Tibial nerve (tissue), 4 donors: ENCODE measurements around the gene GABRG3. TPM values are rescaled to one million over a fixed set of nuclear protein-coding genes. Genes with fewer than 3 reads are reported as not detected.

Source experiments
- DNase-seq, 2 donors: peaks; one replicate each; pipeline ENCODE4 v3.0.0-alpha.2; 2019; ENCODE audit warnings: low spot score in 2 of 2
- H3K27ac ChIP-seq, 4 donors: fragments of 200-600 bp; sonication (generic) in 3 of 4; one replicate each; pipeline ENCODE4 v1.5.1; 2017 to 2019; ENCODE audit warnings: mild to moderate bottlenecking in 1 of 4
- H3K27me3 ChIP-seq, 2 donors: fragments of 200-600 bp; sonication (generic) in 1 of 2; one replicate each; pipeline versions ENCODE4 v1.5.1 to v1.6.0; 2017 to 2019
- H3K36me3 ChIP-seq, 3 donors: fragments of 200-600 bp; sonication (generic); one replicate each; pipeline ENCODE4 v1.5.1; 2018 to 2019
- H3K4me1 ChIP-seq, 4 donors: fragments of 200-600 bp; sonication (generic) in 3 of 4; one replicate each; pipeline ENCODE4 v1.5.1; 2017 to 2019
- H3K4me3 ChIP-seq, 4 donors: fragments of 200-600 bp; sonication (generic) in 3 of 4; one replicate each; pipeline ENCODE4 v1.5.1; 2017 to 2019; ENCODE audit warnings: mild to moderate bottlenecking in 1 of 4, moderate library complexity in 1 of 4
- H3K9me3 ChIP-seq, 4 donors: fragments of 200-600 bp; sonication (generic) in 3 of 4; one replicate each; pipeline ENCODE4 v1.5.1; 2017 to 2019
- EP300 ChIP-seq, 2 donors: sonication (generic); formaldehyde crosslinking; IDR thresholded peaks; one replicate each; pipeline ENCODE4 v1.6.1; 2017; ENCODE audit warnings: antibody characterized with exemption in 2 of 2, mild to moderate bottlenecking in 1 of 2
- POLR2A ChIP-seq, 2 donors: fragments of 450-650 bp; IDR thresholded peaks; one replicate each; pipeline ENCODE4 v1.6.1; 2017; ENCODE audit warnings: antibody characterized with exemption in 2 of 2, mild to moderate bottlenecking in 2 of 2, moderate library complexity in 2 of 2
- WGBS, 2 donors: methylation state at CpG; one replicate each; pipeline ENCODE4 v1.1.5; 2018; 5-methylcytosine and 5-hydroxymethylcytosine counted together
- total RNA-seq, 4 donors: library from RNA; depleted of rRNA; stranded (reverse); fragments of >200 nt; gene quantifications; one replicate each; pipeline ENCODE4 v1.1.0, GENCODE V29; 2016
- TF ChIP-seq, protein P1 (sequence below), 5 experiments: fragments of 200-600 bp in 3 of 5; fragments of 450-650 bp in 2 of 5; sonication (generic) in 3 of 5; IDR thresholded peaks; one replicate each; pipeline ENCODE4 v1.5.1; 2016 to 2019; ENCODE audit warnings: antibody characterized with exemption in 5 of 5, mild to moderate bottlenecking in 3 of 5, moderate library complexity in 2 of 5

GABRG3 gene
- total RNA-seq, 4 donors from 2014 or later: not detected

DNA sequence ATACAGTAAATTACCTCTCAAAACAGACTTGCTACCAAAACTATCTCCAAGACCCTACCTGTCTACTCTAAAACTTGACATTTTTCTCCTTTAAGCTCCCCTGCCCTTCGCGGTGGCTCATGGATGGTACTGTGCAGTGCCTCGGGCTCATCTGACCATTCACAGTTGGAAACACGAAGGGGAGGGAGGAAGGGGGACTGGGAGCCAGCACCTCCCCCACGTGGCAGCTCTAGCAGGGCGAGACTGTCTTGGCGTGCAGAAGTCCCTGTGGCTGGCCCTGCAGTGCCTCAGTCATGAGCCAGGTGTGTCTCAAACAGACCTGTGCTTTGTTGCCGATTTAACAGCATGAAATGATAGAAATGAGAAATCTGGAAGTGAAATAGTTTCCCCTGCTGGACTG is 372.0 kb downstream of the GABRG3 start:
- Histone ChIP-seq H3K27me3 (no peaks in the 10 kb centered on the region), H3K36me3 (no peaks in the 10 kb centered on the region), H3K9me3 (no peaks in the 10 kb centered on the region), H3K27ac (no peak overlapping the region), H3K4me1 (no peaks in the 10 kb centered on the region), H3K4me3 (no peak overlapping the region)
- no peak for DNase-seq
- WGBS, 2 donors: 47 to 48% methylated on average over 8 of the region's 8 CpGs
- no peak for TF ChIP-seq POLR2A (IDR thresholded peaks at IDR 0.05)
- TF ChIP-seq EP300 (IDR thresholded peaks at IDR 0.05): no peak
- TF ChIP-seq, protein P1, sequence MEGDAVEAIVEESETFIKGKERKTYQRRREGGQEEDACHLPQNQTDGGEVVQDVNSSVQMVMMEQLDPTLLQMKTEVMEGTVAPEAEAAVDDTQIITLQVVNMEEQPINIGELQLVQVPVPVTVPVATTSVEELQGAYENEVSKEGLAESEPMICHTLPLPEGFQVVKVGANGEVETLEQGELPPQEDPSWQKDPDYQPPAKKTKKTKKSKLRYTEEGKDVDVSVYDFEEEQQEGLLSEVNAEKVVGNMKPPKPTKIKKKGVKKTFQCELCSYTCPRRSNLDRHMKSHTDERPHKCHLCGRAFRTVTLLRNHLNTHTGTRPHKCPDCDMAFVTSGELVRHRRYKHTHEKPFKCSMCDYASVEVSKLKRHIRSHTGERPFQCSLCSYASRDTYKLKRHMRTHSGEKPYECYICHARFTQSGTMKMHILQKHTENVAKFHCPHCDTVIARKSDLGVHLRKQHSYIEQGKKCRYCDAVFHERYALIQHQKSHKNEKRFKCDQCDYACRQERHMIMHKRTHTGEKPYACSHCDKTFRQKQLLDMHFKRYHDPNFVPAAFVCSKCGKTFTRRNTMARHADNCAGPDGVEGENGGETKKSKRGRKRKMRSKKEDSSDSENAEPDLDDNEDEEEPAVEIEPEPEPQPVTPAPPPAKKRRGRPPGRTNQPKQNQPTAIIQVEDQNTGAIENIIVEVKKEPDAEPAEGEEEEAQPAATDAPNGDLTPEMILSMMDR (IDR thresholded peaks at IDR 0.05): no peak

DNA sequence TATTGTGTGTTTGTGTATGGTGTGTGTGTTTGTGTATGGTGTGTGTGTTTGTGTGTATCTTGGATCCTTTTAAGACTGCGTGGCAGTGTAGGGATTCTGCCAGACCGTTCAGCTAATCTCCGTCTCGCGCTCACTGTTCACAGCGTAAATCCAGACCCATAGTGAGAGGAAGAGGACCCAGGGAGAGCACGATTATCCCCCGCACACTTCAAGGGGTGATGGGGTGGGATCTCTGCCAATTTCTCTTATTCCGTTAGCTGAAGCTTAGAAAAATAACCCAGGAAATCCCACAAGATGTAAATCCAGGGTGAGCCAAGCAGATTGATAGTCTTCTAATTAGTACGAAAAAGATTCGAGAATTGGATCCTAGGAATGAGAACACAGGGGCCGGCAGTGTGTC is 381.2 kb downstream of the GABRG3 start:
- TF ChIP-seq, protein P1 (IDR thresholded peaks at IDR 0.05): no peak
- TF ChIP-seq POLR2A (IDR thresholded peaks at IDR 0.05): no peak
- TF ChIP-seq EP300 (IDR thresholded peaks at IDR 0.05): no peak
- H3K4me1 ChIP-seq: no peaks in the 10 kb centered on the region
- no peak overlapping the region for H3K4me3 ChIP-seq
- no peak for DNase-seq
- H3K36me3 ChIP-seq: no peaks in the 10 kb centered on the region
- H3K27me3 ChIP-seq: no peaks in the 10 kb centered on the region
- H3K27ac ChIP-seq: no peak overlapping the region
- 63 to 76% methylated on average over 12 of the region's 12 CpGs for WGBS, 2 donors
- H3K9me3 ChIP-seq: peaks cover 0 to 8% (median 0%) of the 10 kb centered on the region in 4 donors

DNA sequence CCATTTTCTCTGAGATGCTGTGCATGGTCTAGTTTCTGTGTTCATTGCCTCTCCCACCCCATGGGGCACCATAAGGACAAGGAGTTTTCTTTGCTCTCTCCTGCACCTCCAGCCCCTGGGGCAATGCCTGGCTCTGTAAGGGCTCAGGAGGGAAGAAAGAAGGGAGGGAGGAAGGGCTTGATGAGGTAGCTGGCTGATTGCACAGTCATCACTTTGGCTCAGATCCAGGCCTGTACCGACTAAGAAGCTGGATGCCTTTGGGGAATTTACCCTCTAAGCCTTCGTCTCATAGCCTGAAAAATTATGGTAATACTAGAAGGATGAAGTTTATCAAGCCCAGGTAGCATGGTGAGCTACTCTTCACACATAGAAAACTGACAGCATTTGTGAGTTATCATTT is 382.9 kb downstream of the GABRG3 start:
- Histone ChIP-seq H3K4me3 (no peak overlapping the region), H3K9me3 (peaks cover 0 to 8% (median 0%) of the 10 kb centered on the region in 4 donors), H3K4me1 (no peaks in the 10 kb centered on the region), H3K36me3 (no peaks in the 10 kb centered on the region), H3K27ac (no peak overlapping the region), H3K27me3 (no peaks in the 10 kb centered on the region)
- WGBS, 2 donors: 32% methylated on average over 2 of the region's 2 CpGs
- no peak for TF ChIP-seq POLR2A (IDR thresholded peaks at IDR 0.05)
- TF ChIP-seq, protein P1 (IDR thresholded peaks at IDR 0.05): no peak
- no peak for TF ChIP-seq EP300 (IDR thresholded peaks at IDR 0.05)
- DNase-seq: no peak

DNA sequence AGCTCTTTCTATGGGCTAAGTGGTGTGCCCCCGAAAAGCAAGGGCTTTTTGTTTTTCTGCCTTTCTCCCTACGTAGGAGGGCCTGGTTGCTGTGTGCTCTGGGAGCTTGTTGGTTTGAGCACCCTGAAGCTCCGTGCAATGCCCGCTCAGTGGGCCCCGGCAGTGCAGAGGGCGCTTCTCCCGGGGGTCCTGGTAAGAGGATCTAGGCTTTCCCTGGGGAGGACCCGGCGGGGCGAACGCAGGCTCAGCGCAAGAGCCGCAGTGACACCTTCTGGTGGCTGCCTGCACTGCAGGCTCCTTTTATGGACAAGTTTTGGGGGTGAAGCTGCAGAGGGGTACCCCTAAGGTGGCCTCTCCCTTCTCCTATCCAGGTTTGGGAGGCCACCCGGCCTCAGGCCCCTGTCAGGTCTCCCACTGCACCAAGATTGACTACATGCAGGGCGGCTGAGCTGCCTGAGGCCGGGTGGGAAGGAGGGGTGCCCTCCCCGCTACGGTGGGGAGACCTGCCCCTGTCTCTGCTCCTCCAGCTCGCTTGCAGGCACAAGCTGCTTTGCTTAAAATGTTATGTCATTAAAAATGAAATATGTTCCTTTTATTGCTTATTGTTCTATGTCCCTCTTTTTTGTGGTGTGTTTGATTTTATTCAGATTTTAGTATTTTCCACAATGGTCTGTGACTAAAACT is 387.9 kb downstream of the GABRG3 start:
- no peaks in the 10 kb centered on the region for H3K4me1 ChIP-seq
- no peaks in the 10 kb centered on the region for H3K27me3 ChIP-seq
- DNase-seq: no peak
- H3K4me3 ChIP-seq: no peak overlapping the region
- peaks cover 0 to 5% (median 0%) of the 10 kb centered on the region in 4 donors for H3K9me3 ChIP-seq
- TF ChIP-seq, protein P1 (IDR thresholded peaks at IDR 0.05): peak in 4 of 5 experiments; percentile 33 to 56 (median 41)
- no peak for TF ChIP-seq POLR2A (IDR thresholded peaks at IDR 0.05)
- no peak overlapping the region for H3K27ac ChIP-seq
- WGBS, 2 donors: 28 to 30% methylated on average over 19 of the region's 19 CpGs
- no peaks in the 10 kb centered on the region for H3K36me3 ChIP-seq

DNA sequence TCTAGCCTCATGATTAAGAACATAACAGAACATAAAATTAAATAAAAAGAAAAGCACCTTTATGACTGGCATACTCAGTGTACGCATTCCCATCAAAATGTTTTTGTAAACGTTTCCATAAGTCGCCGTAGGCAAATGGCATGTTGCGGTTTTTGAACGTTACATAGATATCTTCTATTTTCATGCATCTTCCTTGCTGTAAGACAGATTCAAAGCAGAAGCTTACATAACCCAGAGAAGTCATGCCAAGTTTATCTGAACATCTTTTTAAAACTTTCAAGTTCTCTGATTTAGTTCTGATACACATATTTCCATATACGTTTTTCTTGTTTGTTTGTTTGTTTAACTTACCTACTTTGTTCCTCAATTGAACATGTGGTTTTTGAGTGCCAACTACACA is 388.6 kb downstream of the GABRG3 start:
- no peaks in the 10 kb centered on the region for H3K4me1 ChIP-seq
- H3K4me3 ChIP-seq: no peak overlapping the region
- H3K27ac ChIP-seq: no peak overlapping the region
- H3K36me3 ChIP-seq: no peaks in the 10 kb centered on the region
- WGBS, 2 donors: 80 to 86% methylated on average over 7 of the region's 7 CpGs
- TF ChIP-seq, protein P1 (IDR thresholded peaks at IDR 0.05): no peak
- TF ChIP-seq EP300 (IDR thresholded peaks at IDR 0.05) (no peak), POLR2A (IDR thresholded peaks at IDR 0.05) (no peak)
- peaks cover 0 to 5% (median 0%) of the 10 kb centered on the region in 4 donors for H3K9me3 ChIP-seq
- no peak for DNase-seq
- H3K27me3 ChIP-seq: no peaks in the 10 kb centered on the region
